Fibroblast of villous mesenchyme (primary cell): ENCODE data around the gene ARID1B. TPM values are rescaled to one million over a fixed set of nuclear protein-coding genes. Genes with fewer than 3 reads are reported as not detected.

Experiments
- DNase-seq: peaks from one replicate; pipeline ENCODE4 v3.0.0-alpha.2; 2010; ENCODE audit warnings: low read depth
- H3K4me3 ChIP-seq: 2 replicates; pipeline ENCODE4 v1.5.1; 2011; ENCODE audit warnings: low read depth, mild to moderate bottlenecking, low read length
- total RNA-seq: library from RNA; depleted of rRNA; stranded (reverse); fragments of >200 nt; gene quantifications from 2 replicates; pipeline ENCODE4 v1.2.3, GENCODE V29; 2012
- TF ChIP-seq, protein P1 (sequence below): IDR thresholded peaks from 2 replicates; pipeline ENCODE4 v1.5.1; 2012; ENCODE audit warnings: low read depth, mild to moderate bottlenecking, low read length; ENCODE audit not compliant: insufficient read depth

Gene ARID1B
- total RNA-seq, 1 donor: 41.0 TPM

DNA sequence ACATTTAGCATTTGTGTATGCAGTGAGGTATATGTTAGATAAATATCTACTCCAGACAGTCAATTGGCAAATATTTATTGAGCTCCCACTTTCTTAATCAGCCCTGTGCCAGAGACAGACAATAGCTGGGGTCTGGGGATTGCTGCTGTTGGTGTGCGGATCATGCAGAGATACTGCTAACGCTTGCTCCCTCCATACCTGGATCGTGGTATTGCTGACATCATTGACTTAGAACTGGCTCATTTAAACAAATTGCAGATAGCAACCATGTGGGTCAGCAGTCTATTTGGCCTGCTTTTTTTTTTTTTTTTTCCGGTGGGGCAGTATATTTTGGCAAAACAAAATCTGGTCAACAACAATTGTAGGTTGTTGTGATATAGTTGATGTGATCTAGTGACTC is 9.5 kb downstream of the ARID1B start:
- H3K4me3 ChIP-seq: no peak overlapping the region
- TF ChIP-seq, protein P1, sequence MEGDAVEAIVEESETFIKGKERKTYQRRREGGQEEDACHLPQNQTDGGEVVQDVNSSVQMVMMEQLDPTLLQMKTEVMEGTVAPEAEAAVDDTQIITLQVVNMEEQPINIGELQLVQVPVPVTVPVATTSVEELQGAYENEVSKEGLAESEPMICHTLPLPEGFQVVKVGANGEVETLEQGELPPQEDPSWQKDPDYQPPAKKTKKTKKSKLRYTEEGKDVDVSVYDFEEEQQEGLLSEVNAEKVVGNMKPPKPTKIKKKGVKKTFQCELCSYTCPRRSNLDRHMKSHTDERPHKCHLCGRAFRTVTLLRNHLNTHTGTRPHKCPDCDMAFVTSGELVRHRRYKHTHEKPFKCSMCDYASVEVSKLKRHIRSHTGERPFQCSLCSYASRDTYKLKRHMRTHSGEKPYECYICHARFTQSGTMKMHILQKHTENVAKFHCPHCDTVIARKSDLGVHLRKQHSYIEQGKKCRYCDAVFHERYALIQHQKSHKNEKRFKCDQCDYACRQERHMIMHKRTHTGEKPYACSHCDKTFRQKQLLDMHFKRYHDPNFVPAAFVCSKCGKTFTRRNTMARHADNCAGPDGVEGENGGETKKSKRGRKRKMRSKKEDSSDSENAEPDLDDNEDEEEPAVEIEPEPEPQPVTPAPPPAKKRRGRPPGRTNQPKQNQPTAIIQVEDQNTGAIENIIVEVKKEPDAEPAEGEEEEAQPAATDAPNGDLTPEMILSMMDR: no peak
- DNase-seq: no peak

DNA sequence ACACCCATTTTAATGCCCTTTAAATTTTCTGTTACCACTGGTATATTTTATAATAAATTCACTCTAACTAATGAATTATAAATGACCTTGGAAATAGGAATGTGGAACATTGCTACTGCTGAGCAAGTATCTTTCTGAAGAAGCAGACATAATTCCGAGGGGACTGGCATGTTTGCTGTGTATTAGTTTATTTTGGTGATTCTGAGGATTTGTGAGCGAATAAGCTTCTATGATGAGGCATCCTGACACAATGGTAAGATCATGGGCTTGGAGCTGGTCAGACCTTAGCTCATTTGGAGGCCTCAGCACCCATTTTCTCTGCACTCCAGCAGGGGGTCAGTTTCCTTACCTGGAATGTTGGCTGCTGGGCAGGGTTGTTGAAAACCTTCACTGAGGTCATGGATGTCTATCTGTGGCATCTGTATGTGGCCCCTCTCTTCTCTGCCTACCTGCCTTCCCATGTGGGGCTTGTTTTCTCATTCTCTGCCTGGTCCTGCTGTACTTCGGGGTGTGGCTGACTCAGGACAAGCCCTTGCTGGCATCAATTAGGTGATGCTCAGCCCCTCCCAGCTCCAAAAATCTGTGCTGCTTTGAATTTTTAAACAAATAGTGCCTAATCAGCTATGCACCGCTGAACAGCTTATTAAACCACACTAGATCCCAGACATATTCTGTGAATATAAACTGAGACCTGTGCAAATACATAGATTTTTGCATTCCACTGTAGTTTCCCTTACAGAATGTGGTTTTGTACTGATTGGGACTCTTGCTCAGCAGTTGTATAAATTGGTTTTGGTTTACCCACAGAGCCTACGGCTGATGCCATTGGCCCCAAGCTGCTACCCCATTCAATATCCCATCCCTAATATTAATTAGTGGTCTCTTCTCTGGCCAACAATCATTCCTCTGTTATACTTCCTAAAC is 10.7 kb downstream of the ARID1B start:
- H3K4me3 ChIP-seq: no peak overlapping the region
- TF ChIP-seq, protein P1: no peak
- no peak for DNase-seq

DNA sequence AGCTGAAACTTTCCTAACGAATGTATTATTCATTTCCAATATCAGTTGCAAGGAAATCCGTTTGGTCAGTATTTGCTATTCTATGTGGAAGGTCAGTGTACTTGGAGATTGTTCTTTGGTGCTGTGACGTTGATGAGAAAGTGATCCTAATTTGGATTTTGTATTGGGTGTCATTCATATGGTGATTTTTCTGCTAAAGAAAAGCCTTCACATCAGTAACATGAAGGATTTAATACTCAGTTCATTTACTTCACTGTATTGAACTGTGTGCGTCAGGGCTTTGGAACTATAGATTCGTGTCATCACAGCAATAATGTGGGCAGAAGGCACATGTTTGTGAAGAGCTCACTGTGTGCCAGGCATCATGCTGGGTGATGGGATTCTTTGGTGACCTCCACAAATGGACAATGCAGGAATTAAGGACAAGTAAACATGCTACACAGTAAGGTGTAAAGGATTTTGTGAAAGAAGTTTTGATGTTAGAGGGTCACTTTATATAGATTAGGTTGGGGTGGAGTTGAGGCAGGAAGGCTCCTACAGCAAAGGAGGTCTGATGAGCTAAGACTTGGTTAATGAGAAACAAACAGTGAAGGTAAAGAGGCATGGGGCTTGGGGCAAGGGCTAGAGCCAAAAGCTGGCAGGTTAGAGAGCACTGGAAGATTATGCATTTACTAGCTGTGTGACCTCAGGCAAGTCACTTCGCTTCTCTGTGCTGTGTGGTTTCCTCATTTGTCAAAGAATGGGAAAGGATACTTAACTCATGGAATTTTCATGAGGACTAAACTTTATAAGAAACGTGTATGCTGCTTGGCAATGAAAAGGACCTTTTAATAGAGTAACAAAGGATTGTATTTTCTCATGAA is 12.1 kb downstream of the ARID1B start:
- H3K4me3 ChIP-seq: no peak overlapping the region
- TF ChIP-seq, protein P1: no peak
- DNase-seq: no peak

DNA sequence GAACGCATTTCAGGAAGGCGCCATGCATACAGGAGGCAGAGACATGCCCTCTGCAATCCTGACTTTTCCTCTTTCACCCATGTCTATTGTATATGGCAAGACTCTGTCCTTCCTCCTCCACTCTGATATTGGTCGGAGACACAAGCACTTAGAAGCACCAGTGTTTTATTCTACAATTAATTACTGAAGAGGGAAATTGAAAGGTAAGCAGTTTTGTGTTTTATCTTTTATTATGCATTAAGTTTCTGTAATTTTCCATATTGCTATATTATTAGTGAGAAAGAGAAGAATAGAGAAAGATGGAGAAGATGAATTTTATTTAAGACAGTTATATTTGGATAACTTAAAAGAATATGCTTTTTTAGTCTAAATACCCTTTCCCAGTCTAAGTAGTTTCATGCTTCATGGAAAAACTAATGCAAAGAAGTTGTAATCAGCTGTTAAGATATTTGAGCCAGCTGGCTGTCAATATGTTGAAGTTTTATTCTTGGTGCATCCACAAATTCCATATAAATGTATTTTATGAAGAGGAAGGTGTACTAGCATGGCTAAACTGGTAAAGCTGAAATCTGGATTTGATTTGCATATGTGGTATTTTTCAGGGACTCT is 13.6 kb downstream of the ARID1B start:
- TF ChIP-seq, protein P1: no peak
- DNase-seq: no peak
- H3K4me3 ChIP-seq: no peak overlapping the region

DNA sequence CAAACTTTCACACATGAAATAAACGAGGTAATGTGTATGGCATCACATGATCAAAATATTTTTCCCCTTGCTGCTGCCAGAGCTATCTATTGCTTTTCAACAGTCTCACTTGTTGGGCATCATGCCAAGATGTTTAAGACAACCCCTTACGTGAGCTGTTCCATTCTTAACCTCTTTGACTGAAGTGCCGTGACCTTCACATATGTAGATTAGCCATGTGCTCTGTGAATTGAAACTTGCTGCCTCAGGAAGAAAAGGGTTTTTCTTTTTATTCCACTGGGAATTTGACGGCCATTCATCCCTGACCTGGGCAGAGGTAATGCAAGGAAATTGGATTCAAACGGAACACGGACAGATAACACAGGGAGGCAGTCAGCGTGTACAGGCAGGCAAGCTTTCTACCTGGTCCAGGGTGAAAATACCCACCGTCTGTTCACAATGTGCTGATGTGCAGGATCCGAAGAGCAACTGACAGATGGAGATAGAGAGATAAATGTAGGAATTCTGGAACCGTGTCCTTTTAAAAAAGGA is 14.2 kb downstream of the ARID1B start:
- no peak overlapping the region for H3K4me3 ChIP-seq
- TF ChIP-seq, protein P1: no peak
- peak; percentile 74 for DNase-seq

DNA sequence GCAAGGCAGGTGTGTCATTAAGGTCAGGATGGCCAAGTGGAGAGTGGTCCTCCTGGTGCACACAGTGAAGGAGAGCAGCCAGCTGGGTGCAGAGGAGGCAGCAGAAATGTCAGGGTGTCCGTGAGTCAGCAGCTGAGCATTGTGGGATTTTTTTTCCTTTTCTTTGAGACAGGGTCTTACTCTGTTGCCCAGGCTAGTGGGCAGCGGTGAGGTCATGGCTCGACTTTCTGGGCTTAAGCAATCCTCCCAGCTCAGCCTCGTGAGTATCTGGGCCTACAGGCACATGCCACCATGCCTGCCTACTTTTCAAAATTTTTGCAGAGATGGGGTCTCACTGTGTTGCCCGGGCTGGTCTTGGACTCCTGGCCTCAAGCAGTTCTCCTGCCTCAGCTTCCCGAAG is 16.0 kb downstream of the ARID1B start:
- DNase-seq: no peak
- TF ChIP-seq, protein P1: no peak

More for the DNA sequence above, 16.0 kb downstream of the ARID1B start:
- H3K4me3 ChIP-seq: no peak overlapping the region
